Inflammatory macrophage treated with lipopolysaccharide for 4 hours (primary cell): Measurements from ENCODE around the gene SALL1.

Source experiments
- DNase-seq: peaks from one replicate; pipeline ENCODE4 v3.0.0-alpha.2; 2020

Gene SALL1

DNA sequence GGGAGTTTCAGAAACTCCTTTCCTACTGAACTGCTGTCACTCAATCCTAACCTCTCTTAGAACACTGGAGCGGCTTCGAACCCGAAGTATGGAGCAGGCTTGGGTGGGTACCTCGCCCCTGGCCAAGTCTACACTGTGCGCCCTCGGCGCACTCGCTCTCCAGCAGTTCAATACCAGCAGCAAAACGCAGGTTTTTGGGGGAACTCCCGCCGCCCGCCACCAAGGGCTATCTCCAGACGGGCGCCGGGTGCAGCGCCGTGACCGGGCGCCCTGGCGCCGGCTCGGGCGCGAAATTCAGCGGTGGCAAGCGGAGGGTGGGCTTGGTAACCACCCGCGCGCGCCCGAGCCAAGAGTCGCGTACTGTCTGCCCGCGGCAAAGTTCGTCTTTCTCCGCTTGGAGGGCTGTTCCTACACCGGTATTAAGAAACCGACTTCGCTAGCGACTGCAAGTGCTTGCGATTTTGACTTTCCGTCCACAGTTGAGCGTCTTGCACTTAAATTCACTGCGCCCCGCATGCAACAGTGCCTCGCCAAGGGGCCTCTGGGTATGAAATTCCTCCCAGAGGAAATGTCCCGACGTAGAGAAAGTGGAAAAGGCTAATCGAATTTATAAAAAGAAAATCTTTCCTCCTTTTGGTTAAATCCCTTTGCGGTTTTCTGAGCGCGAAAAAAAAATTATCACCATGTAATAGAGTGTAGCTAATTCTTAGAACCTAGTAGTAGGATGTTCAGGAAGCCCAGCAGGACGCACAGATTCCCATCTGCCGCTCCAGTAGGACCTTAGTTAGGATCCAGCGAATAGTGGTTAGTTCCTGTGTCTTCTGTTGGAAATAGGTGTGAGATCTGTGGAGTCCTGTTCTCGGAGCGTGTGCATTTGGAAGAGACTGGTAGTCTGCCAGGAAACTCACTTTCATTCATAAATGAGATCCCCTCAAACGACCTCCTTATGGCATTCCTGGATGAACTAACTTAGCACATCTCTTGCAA lies 5.0 kb upstream of the SALL1 start:
- DNase-seq: no peak

DNA sequence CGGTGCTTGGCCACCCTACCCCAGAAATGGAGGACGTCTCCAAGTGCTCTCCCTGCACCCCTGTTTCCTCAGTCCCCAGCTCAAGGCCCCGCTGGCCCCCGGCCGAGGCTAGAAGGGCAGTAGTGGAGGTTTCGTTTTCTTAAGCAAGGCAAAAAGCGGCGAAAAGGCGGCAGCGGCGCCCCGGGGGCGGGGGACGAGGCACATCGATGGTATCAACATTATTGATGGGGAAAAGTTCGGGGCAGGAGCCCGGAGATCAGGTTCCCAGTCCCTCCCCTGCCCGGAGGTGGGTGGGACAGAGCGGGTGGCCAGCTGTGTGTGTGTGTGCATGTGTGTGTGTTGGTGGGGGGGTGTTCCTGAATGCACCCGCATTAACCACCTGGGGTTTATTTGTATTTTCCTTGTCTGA lies 4.1 kb upstream of the SALL1 start:
- no peak for DNase-seq

DNA sequence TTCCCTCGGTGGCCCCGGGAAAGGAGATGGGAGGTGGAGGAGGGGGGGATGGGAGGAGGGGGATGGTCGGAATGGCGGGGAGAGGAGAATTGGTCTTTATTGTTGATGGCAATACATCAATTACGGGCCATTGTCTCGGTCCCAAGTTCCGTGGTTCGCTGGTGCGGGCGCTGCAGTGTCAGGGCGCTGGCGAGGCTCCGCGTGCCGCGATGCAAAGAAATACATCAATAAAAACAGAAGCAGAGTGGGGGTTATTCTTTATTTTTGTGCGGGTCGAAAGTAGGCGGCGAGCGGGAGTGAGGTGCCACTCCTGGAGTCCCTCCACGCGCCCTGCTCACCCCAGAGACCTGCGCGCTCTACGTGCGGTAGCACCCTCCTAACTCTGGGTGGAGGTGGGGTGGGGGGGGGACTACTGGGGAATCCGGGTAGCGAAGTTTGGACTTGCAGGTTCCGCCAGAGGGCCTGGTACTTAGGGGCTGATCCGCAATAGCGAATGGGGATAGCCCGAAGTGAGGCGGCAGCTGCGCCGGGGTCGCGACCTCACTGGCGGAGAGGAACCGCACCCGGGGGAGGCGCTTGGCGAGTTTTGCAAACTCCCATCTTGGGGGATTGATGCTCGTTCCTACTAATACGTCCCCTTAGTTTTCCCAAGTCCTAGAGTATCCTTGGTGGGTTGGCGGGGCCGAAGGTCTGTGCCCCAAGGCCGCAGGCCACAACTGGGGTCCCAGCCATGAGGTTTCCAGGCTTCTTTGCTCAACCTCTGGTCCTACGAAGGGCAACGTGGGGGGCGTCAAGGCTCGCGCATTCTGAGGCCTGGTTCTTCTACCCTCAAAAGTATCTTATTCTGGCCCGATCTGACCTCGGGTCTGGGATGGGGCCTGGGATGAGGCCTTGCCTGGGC lies 3.5 kb upstream of the SALL1 start:
- DNase-seq: no peak

DNA sequence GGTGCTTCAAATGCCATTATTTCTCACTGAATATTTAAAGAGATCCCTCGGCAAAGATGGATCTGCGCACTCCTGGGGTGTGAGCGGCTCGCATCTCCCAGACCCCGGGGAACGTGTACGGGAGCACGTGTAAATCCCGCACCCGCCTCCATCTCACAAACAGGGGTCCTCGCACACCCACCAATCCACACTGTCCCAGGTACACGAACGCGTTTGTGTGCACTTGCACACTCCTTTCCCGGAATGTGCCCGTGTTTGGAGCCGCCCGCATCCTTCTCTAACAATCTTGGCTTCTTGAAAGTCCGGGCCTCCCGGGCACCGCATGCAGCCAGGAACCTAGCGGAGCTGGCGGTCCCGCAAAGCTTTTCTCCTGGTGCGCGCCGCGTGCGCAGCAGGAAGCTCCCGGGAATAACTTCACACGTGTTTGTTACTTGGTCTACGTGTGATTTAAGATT lies 2.5 kb upstream of the SALL1 start:
- DNase-seq: no peak

DNA sequence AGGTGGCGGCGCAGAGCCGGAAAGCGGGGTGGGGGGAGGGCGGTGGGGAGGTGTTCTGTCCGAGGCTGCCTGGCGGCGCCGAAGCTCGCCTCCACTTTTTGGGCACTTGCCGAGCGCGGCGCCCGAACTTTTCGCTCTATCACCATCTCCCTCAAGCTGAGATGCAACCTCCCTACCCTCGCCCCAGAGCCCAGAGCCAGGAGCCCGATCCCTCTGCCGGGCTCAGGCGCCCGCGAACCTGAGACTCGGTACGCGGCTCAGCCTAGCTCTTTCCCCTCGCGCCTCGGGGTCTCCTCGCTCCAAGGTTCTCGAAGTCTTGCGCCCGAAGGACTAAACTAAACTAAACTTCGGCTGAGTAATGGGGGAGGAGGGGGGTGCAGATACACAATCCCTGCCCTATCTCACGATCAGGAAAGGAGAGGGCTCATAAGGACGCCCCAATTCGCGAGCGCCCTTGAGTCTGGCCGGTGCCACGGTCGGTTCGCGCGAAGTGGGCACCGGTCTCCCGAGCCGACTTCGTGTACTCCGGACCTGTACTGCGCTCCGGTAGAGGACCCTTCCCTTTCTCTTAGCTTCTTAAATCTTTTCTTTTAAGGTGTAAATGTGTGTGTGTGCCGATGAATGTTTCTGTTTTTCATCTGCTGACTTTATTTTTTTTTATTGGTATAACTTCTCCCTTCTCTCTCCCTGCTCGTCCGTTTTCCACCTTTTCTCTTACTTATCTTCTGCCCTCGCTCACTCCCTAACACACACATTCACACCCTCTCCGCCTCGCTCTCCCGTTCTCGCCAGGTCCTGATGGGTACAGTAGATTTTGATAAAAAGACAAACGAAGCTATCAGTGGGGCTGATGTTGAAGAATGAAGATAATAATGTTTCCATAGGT lies 1.9 kb upstream of the SALL1 start:
- DNase-seq: no peak

DNA sequence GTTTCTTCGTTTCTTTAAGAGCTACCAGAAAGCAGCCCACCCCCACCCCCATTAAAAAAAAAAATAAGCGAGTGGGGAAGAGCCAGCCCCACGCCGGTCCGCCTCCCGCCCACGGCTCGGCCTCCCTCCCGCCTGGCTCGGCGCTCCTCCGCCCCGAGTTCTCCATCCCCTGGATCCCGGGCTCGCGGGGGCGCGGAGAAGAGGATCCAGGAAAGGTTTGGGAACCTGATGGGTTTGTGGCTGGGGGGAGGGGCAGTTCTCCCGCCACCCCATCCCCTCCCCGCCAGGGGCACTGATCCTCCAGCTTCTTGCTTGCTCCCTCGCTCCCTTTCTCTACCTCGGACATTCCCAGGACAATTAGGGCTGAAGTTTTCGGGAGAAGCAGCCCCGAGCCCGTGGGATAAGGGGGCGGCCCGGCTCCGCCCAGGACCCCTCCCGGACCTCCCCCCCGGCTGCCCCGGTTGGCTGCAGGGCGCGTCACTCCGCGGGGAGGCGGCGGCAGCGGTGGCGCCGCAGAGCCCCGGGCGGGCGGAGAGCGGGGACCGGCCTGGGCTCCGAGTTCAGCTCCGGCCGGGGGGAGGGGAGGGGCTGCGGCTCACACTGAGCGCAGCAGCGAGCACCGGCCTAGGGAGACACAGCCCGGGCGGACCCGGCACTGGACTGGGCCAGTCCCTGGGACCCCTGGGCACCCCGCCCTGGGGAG lies 1.0 kb upstream of the SALL1 start:
- no peak for DNase-seq

DNA sequence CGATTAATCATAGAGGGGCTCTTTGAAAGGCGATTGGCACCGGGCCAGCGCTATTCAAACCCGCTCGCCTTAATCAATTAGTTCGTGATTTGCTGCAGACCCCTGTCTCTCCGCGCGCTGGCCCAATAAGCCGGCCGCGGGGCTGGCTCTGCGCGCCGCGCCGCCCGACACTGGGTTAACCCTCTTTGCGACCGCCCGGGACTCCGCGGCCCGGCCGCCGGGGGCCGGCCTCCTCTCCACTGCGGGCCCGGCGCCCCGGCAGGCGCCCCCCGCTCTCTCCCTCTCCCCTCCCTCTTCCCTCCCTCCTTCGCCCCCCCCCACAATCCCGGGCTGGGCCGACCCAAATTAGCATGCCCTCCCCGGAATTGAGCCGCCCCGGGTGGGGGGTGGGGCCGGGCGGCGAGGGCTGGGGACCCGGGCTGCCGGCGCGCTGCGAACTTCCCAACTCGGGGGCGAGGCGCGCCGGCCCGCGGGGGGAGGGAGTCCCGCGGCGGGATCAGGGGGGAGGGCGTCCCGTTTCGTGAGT lies 428 bp upstream of the SALL1 start:
- DNase-seq: no peak

DNA sequence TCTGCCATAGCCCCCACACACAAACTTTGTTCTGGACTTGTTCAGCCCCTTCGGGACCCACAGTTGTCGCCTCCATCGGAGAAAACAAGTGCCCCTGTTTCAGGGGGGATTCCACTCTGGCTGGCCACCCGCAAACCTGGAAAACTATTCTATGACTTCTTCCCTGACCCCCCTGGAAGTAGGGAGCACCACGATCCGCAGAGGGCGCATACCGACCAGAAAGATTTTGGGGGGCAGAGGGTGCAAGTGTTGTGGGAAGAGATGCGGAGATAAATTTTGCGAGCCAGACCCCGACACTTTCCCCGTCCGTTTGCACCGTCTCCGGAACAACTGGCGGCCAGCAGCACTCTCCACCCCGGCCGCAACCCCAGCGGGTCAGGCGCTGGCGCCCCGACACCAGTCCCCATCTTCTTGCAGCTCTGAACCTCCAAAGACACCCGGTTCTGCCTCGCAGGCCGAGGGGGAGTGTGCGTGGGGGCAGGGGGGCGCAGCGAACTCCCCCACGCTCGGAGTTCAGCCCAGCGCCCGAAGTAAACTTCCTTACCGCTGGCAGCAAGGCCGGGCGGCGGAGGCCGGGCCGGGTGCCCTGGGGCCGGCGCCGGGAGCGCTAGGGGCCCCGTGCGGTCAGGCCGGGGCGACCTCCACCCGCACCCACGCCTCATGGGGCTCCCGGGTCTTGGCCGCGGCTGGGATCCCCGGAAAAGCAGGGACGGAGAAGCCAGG lies 744 bp downstream of the SALL1 start:
- DNase-seq: no peak

DNA sequence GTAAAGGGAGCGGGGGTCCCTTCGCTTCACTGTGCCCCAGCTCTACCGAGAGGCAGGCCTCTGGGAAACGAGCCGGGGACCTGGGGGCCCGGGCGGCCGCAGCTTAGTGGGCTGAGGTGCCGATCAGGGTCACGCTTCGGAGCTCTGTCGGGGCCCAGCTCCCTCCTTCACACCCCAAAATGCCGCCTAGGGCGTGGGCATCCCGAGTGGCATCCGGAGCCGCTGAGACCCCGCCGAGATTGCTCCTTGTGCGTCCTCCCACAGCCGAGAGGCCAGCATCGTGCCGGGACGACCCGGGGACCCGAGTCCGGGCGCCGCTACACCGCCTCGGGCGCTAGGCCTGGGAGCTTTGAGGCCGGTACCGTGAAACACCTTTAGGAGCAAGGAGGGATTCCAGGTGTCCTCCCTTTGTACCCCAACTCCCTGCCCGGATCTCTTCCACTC lies 1.3 kb downstream of the SALL1 start:
- DNase-seq: no peak

DNA sequence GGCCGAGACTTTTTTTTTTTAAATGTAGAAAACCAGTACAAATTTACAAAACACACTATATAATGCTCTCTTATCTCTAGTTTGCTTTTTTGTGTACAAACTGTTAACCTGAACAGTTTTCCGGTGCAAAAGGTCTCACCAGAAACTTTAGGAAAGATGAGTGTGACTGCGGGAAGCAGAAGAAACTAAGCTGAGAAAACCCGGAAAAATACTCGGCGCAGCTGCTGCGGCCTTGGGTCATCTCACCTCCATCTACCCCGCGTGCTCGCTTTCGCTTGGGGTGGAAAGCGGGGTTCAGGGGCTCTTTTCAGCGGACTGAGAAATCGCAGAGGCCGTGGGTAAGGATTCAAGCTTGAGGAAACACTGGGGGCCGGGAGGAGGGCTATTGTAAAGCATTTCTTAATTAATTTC lies 1.8 kb downstream of the SALL1 start:
- DNase-seq: no peak

DNA sequence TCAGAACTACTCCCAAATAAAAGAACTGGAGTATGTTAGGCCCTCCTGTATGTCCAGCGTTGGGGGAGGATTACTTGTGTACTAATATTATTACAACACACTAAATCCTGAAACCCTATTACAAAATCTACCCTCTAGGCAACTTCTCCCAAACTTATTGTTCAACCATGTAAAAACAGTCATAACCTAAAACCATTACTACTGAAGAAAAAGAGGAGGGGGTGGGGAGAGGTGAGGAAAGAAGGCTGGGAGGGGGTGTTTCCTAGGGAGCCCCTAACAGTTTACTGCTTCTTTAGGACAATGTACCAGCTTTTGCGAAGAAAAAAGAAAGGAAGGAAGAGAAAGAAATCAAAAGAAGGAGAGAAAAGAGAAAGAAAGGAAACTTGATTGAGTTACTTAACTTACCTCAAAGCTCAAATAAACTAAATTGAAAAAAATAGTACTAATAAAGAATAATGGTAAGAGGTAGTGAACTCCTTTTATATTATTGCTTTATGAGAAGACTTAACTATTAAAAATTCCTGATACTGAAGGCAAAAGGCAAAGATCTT lies 2.3 kb downstream of the SALL1 start:
- DNase-seq: no peak

DNA sequence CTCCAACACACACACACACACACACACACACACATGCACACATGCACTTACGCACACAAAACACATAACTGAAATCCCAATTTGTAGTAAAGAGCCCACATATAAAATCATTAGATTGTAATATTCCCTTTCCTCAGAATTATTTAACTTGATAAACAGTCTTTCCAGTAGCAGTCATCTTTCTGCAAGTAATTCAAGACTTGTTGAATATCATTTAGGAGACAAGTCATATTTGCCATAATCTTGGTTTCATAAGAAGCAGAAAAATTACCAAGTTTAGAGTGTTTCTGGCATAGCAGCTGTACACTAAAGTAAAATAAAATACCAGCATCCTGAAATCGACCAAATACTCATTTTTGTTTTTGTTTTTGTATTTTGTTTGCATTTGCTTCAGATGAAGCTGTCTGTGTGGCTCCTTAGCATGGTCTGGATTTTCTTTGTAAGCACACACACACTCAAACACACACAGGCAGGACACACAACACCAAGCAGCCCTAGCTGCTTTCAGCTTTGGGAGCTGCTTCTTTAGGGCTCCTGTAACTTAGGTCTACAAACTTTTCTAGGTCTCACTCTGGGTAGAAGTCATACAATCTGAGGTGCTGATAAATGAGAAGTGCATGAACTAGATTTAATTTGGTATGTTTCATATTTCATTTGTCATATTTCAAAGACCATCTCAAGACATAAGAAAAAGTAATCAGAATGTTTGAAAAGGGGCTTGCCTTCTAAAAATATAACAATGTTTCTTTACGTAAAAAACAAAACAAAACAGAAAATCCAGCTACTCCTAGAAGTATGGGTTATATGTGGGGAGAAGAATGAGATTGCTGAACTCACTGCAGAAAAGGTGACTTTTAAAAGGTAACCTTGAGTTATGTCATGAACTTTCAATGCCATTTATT lies 3.0 kb downstream of the SALL1 start:
- DNase-seq: no peak

DNA sequence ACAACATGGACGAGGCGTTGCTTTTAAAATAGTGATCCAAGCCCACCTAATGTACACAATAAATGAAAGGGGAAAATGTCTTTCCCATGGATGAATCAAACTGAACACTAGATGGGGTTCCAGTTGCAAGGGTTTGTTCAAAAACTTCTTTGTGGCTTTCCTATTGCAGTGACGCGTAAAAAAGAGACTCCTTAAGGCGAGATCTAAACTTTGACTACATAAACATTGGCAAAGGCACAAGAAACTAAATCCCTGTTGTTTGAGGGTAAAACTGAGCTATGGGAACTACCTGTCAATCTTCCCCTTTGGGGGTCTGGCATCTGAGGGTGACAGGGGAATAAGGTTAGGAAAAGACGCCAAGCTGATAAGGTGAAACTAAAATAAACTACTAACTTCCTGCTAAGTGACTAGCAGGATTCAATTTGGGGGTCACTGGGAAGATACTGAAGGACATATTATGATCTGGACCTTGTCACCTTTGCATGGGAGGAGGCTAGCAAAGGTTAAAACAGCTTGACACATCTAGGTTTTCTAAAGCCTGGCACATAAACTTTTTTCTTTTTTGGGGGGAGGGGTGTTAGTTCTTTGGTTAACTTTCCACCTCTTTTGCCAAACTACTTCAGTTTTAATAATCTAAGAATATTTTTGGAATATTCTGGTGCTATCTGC lies 4.7 kb downstream of the SALL1 start:
- DNase-seq: no peak

DNA sequence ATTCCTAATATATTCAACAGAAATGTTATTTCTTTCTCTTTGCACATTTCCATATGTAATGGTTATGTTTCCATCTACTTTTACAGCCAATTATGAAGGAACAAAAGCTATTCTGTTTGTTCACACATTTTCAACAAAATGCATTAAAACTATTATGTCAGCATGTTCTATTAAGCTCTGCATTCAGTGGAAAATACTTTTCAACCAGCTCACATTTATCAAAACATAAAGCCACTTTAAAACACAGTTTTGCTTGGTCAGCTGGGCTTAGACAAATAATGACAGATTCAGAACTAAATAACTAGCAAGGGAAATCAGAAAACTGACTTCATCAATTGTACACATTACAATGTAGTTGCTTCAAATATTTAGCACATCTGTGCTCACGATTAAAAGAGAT lies 6.9 kb downstream of the SALL1 start:
- no peak for DNase-seq

DNA sequence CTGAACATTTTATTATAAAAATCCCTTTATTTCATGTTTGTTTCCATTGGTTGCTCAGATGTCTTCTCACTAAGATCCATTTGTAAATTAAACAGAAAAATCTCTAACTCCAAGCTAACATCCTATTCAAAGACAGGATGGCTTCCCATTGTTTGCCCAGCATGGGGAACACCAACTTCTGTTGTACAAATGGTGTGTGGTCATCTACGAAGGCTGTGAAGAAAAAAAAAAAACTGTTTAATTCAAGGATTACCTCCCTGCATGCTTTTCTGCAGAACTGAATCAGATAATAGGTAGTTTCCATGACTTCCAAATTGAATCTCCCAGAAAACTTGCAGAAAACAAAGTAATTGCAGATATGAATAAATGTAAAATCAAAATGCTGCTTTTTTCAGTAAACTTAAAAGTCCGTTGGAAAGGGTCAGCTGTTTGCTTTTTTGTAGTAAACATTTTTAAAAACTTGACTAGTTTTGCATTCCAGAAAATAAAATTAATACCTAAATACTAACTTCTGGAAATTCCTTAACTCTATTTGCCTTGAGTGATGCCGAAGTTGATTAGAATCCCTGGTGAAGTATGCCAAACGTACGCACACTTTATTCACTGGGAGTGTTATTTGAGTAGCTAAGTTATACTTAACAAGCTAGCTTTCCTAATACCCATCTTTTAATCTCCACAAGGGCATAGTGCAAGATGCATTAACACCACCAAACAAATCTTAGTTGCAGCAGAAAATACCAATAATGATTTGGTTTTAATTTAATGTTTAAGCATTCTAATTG lies 7.7 kb downstream of the SALL1 start:
- DNase-seq: no peak

DNA sequence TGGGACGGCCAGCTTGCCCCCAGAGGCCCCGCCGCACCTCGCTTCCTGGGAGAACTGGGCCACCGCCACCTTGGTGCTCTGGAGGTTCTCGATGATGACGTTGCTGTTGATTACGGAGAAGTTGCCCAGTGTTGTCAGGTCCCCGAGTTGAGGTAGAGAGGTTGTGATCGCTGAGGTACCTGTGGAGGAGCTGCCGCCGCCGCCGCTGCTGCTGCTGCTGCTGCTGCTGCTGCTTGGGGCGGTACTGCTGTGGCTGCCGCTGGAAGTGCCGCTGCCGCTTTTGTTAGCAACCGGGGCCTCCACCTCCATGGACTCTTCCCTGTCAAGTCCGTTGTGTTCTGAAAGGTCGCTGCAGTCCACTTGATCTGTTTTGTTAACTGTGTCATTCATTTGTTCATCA lies 9.5 kb downstream of the SALL1 start:
- no peak for DNase-seq

DNA sequence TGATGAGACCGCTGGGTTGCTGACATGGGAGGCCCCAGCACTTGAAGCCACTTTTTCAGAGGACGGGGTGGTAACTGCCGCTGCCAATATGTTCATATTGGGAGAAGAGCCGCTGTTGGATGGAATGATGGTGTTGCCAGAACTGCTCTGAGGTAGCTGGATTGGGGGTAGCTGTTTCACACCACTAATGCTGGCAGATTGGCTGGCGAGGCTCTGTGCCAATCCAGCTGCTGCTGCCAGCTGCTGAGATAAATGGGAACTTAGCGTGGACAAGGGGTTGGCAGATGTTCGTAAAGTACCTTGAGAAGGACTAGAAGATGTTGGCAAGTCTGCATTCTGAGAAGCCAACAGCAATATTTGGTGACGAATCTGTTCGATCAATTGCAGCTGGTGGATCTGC lies 10.0 kb downstream of the SALL1 start:
- DNase-seq: no peak

DNA sequence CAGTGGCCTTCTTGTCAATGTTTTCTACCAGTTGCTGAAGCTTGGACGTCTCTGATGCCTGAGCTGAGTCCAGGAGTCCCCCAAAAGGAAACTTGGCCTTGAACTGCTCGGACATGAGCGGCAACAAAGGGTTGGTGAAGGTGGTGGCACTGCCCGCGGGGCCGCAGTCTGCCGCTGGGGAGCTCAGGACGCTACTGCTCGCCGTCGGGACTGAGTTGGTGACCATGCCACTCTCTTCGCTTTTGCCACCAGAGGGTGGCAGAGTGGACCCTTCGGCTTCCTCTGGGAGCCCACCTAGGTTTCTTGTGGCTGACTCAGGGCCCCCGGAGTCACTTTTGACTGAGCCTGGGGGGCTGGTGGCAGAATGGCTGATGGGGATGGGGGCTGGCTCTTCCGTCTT lies 11.0 kb downstream of the SALL1 start:
- no peak for DNase-seq
